ENCODE results near the gene PPP2R2C.

Gene PPP2R2C

DNA sequence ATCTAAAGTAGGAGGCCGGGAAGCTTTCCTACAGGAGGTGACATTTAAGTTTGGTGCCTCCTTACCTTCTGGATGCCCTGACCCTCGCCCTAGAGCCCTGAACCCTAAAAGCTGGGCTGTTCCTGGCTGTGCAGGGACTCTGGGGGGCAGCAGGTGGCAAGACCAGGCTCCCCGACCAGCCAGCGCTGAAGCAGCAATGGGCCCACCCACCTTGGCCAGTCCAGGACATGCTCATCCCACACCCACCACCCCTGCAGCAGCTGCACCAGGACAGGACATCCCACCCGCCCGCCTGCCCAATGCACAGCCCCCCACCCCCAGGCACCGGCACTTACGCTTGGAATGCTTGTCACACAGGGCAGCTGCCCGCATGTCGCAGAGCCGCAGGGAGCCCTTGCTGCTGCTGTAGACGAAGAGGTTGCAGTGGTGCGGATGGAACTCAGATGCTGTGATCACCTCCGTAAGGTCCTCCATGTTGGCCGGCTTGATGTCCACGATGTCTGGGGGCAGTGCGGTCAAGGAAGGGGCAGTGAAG, 124.8 kb downstream of the PPP2R2C start:
- Histone ChIP-seq H3K27ac (no peak overlapping the region), H2AFZ (ENCODE audit: low read depth) (no peak overlapping the region), H3K9ac (no peak overlapping the region), H3K4me3 (IDR thresholded peaks at IDR 0.05; ENCODE audit: insufficient read depth, low read depth, low read length) (no peak overlapping the region), H3K27me3 (ENCODE audit: insufficient read depth, low read depth) (peaks cover 44% of the 10 kb centered on the region; the same call in 1 of the 2 replicates), H3K79me2 (ENCODE audit: insufficient read depth, low read depth) (no peaks in the 10 kb centered on the region), H3K4me1 (ENCODE audit: low read depth, poor library complexity, severe bottlenecking) (no peaks in the 10 kb centered on the region), H3K4me2 (no peak overlapping the region), H4K20me1 (ENCODE audit: insufficient read depth) (no peaks in the 10 kb centered on the region), H3K36me3 (ENCODE audit: insufficient read depth) (no peaks in the 10 kb centered on the region)
- TF ChIP-seq, protein P1, sequence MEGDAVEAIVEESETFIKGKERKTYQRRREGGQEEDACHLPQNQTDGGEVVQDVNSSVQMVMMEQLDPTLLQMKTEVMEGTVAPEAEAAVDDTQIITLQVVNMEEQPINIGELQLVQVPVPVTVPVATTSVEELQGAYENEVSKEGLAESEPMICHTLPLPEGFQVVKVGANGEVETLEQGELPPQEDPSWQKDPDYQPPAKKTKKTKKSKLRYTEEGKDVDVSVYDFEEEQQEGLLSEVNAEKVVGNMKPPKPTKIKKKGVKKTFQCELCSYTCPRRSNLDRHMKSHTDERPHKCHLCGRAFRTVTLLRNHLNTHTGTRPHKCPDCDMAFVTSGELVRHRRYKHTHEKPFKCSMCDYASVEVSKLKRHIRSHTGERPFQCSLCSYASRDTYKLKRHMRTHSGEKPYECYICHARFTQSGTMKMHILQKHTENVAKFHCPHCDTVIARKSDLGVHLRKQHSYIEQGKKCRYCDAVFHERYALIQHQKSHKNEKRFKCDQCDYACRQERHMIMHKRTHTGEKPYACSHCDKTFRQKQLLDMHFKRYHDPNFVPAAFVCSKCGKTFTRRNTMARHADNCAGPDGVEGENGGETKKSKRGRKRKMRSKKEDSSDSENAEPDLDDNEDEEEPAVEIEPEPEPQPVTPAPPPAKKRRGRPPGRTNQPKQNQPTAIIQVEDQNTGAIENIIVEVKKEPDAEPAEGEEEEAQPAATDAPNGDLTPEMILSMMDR (conservative IDR thresholded peaks at IDR 0.05; ENCODE audit: low read depth, low read length): no peak

DNA sequence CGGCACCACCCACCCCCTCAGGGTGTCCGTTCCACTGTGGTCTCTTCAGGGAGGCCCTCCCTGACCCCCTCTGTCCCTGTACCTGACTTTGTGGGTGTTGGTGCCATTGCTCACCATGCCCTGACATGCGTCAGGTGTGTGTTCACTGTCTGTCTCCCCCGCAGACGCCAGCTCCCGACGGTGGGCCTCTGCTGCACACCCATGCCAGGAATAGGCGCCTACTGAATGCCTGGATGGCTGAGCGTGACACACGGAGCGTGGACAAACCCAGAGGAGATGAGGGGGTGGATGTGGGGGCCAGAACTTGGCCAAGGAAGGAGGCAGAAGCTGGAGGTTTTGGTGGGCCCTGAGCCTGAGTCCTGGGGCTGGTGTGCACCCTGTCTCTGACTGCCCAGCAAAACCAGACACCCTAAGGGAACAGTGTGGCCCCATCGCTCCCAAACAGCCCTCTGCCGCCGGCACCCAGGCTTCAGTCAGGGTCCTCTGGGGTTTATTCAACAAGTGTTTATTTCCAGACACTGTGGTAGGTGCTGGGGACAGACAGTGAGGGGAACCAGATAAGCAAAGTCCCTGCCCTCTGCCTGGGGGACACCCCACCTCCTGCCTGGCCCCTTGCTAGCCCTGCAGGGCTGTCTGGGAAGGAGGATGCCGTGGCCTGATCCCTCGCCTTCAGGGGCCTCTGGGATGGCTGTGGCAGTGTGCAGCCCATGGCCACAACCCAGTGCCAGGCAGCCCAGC, 125.9 kb downstream of the PPP2R2C start:
- H3K27me3 ChIP-seq (ENCODE audit: insufficient read depth, low read depth): peaks cover 37% of the 10 kb centered on the region; the same call in 1 of the 2 replicates
- no peak overlapping the region for H3K4me3 ChIP-seq (IDR thresholded peaks at IDR 0.05; ENCODE audit: insufficient read depth, low read depth, low read length)
- H2AFZ ChIP-seq (ENCODE audit: low read depth): no peak overlapping the region
- H3K4me1 ChIP-seq (ENCODE audit: low read depth, poor library complexity, severe bottlenecking): no peaks in the 10 kb centered on the region
- no peak overlapping the region for H3K27ac ChIP-seq
- no peaks in the 10 kb centered on the region for H3K36me3 ChIP-seq (ENCODE audit: insufficient read depth)
- H3K4me2 ChIP-seq: no peak overlapping the region
- H4K20me1 ChIP-seq (ENCODE audit: insufficient read depth): no peaks in the 10 kb centered on the region
- no peak overlapping the region for H3K9ac ChIP-seq
- TF ChIP-seq, protein P1 (conservative IDR thresholded peaks at IDR 0.05; ENCODE audit: low read depth, low read length): no peak
- no peaks in the 10 kb centered on the region for H3K79me2 ChIP-seq (ENCODE audit: insufficient read depth, low read depth)

DNA sequence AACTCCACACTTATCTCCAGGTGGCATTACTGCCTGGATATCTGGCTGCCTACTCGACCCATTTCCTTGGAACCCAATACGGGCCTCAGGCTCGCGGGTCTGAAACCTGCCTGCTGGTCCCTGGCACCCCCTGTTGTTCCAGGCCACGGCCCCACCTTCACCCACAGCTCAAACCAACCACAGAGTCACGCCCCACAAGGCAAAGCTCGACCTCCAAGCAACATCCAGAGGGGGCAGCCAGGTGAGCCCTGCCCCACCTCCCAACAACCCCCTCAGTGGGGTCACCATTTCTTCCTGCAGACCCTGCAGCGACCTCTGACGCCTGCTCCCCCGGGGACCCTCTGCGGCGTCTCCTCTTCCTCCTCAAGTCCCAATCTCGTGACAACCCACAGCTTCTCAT, 126.5 kb downstream of the PPP2R2C start:
- H4K20me1 ChIP-seq (ENCODE audit: insufficient read depth): no peaks in the 10 kb centered on the region

DNA sequence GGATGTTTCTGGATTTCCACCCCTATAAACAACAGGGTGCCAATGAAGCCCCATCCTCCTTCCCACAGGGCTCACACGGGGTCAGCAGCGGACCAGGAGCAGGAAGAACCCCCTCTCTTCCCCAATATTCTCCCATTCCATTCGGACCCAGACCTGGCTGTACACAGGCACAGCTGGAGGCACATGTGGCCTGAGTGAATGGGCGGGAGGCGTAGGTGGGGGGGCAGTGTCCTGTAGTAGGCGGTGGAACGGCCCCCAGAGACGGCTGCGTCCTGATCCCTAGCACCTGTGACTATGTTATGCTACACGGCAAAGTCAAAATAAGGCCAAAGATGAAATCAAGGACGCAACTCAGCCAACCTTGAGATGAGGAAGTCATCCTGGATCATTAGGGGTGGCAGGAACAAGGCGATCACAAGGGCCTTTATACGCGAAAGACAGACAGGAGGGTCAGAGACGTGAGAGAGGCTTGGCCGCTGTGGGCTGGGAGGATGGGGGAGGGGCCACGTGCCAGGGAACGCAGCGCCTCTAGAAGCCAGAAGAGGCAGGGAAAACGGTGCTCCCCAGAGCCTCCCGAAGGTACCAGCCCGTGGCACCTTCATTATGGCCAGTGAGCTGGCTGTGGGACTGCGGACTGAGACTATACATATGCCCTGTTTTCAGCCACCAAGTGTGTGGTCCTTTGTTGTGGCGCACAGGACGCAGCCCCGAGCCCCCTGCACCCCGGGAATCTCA, 127.2 kb downstream of the PPP2R2C start:
- H4K20me1 ChIP-seq (ENCODE audit: insufficient read depth): no peaks in the 10 kb centered on the region
- H3K27ac ChIP-seq: no peak overlapping the region
- H3K36me3 ChIP-seq (ENCODE audit: insufficient read depth): no peaks in the 10 kb centered on the region
- H3K27me3 ChIP-seq (ENCODE audit: insufficient read depth, low read depth): peaks cover 37% of the 10 kb centered on the region; the same call in 1 of the 2 replicates
- no peak overlapping the region for H3K4me3 ChIP-seq (IDR thresholded peaks at IDR 0.05; ENCODE audit: insufficient read depth, low read depth, low read length)
- no peaks in the 10 kb centered on the region for H3K79me2 ChIP-seq (ENCODE audit: insufficient read depth, low read depth)
- H3K4me2 ChIP-seq: no peak overlapping the region
- no peak overlapping the region for H2AFZ ChIP-seq (ENCODE audit: low read depth)
- no peaks in the 10 kb centered on the region for H3K4me1 ChIP-seq (ENCODE audit: low read depth, poor library complexity, severe bottlenecking)
- H3K9ac ChIP-seq: no peak overlapping the region
- TF ChIP-seq, protein P1 (conservative IDR thresholded peaks at IDR 0.05; ENCODE audit: low read depth, low read length): no peak

More for the DNA sequence above, 126.5 kb downstream of the PPP2R2C start:
- H3K27me3 ChIP-seq (ENCODE audit: insufficient read depth, low read depth): peaks cover 37% of the 10 kb centered on the region; the same call in 1 of the 2 replicates
- TF ChIP-seq, protein P1 (conservative IDR thresholded peaks at IDR 0.05; ENCODE audit: low read depth, low read length): no peak
- H3K36me3 ChIP-seq (ENCODE audit: insufficient read depth): no peaks in the 10 kb centered on the region
- H3K4me2 ChIP-seq: no peak overlapping the region
- H2AFZ ChIP-seq (ENCODE audit: low read depth): no peak overlapping the region
- H3K9ac ChIP-seq: no peak overlapping the region
- no peaks in the 10 kb centered on the region for H3K4me1 ChIP-seq (ENCODE audit: low read depth, poor library complexity, severe bottlenecking)
- no peak overlapping the region for H3K4me3 ChIP-seq (IDR thresholded peaks at IDR 0.05; ENCODE audit: insufficient read depth, low read depth, low read length)
- no peaks in the 10 kb centered on the region for H3K79me2 ChIP-seq (ENCODE audit: insufficient read depth, low read depth)
- H3K27ac ChIP-seq: no peak overlapping the region
